Panc1 (cell line): ENCODE results near the gene CERS1. TPM values are rescaled to one million over a fixed set of nuclear protein-coding genes. Genes with fewer than 3 reads are reported as not detected.

Experiments
- ATAC-seq: fragments of 200-7000 bp; cut with Tn5 transposase; 2 replicates; pipeline ENCODE4 v1.9.1; 2020; ENCODE audit warnings: mild to moderate bottlenecking, moderate library complexity
- BruUV-seq: library from RNA; stranded (reverse); fragments of 400-500 nt; replicated peaks from 2 replicates; lab custom pipeline; 2021; lab: Mats Ljungman, UMichigan
- CTCF ChIA-PET: fragments of 300-600 bp; sonication (Branson Sonifier 250); formaldehyde crosslinking; loops from one replicate; lab custom pipeline; 2022; ENCODE audit warnings: antibody characterized with exemption; lab: Charles Lee
- POLR2A ChIA-PET: fragments of 300-600 bp; sonication (Branson Sonifier 250); formaldehyde crosslinking; loops from one replicate; lab custom pipeline; 2022; ENCODE audit warnings: antibody characterized with exemption; lab: Charles Lee
- DNase-seq: peaks from one replicate; pipeline ENCODE4 v3.0.0-alpha.2; 2010; ENCODE audit warnings: low read depth, low spot score
- H3K27ac ChIP-seq: 2 replicates; pipeline ENCODE4 v1.5.1; 2011; ENCODE audit warnings: mild to moderate bottlenecking, low read length, inconsistent platforms
- H3K27me3 ChIP-seq: fragments of 200-500 bp; sonication (Bioruptor generic); 2 replicates; pipeline ENCODE4 v1.6.0; 2014; ENCODE audit warnings: low read length, inconsistent platforms; ENCODE audit not compliant: control insufficient read depth, insufficient read depth
- H3K36me3 ChIP-seq: fragments of 200-500 bp; sonication (Bioruptor generic); 2 replicates; pipeline ENCODE4 v1.5.1; 2014; ENCODE audit warnings: inconsistent platforms, mild to moderate bottlenecking, low read length, moderate library complexity; ENCODE audit not compliant: control insufficient read depth, insufficient read depth
- H3K4me1 ChIP-seq: 2 replicates; pipeline ENCODE4 v1.5.1; 2011; ENCODE audit warnings: inconsistent platforms, mild to moderate bottlenecking, low read length, moderate library complexity; ENCODE audit not compliant: control insufficient read depth, insufficient read depth
- H3K4me3 ChIP-seq, 2 experiments: 2 replicates each; pipeline ENCODE4 v1.5.1; 2011 to 2012; ENCODE audit warnings: low read depth in 2 of 2, low read length in 2 of 2, mild to moderate bottlenecking in 2 of 2, inconsistent platforms in 1 of 2, moderate library complexity in 1 of 2
- H3K9me3 ChIP-seq: fragments of 200-500 bp; sonication (Bioruptor generic); 2 replicates; pipeline ENCODE4 v1.5.1; 2014; ENCODE audit warnings: low read depth, mild to moderate bottlenecking, inconsistent platforms, low read length, moderate library complexity; ENCODE audit not compliant: control insufficient read depth, insufficient read depth
- POLR2AphosphoS5 ChIP-seq: IDR thresholded peaks from 2 replicates; pipeline ENCODE4 v1.6.1; 2012; ENCODE audit warnings: mild to moderate bottlenecking, low read depth, low read length, moderate library complexity
- REST ChIP-seq, 2 experiments: IDR thresholded peaks; 2 replicates each; pipeline ENCODE4 v1.6.1; 2011 to 2012; ENCODE audit warnings: low read depth in 2 of 2, control low read depth in 1 of 2, low read length in 1 of 2, mild to moderate bottlenecking in 1 of 2, moderate library complexity in 1 of 2; ENCODE audit not compliant: insufficient read depth in 1 of 2
- SIN3A ChIP-seq: IDR thresholded peaks from 2 replicates; pipeline ENCODE4 v1.6.1; 2012; ENCODE audit warnings: low read depth, mild to moderate bottlenecking, low read length, moderate library complexity, borderline replicate concordance; ENCODE audit not compliant: insufficient read depth
- TCF7L2 ChIP-seq: IDR thresholded peaks from 2 replicates; pipeline ENCODE4 v1.6.1; 2011; ENCODE audit warnings: mild to moderate bottlenecking, low read depth, low read length, inconsistent platforms
- in situ Hi-C: cut with HindIII; loops from 2 replicates; pipeline ENCODE4 v1.10.0; 2016; ENCODE audit warnings: low sequenced_read_pairs, low pct_unique_long_range_greater_than_20kb
- intact Hi-C: fragments of 100-400 bp; cut with micrococcal nuclease; formaldehyde crosslinking; loops from one replicate; pipeline ENCODE4 v1.10.0; 2022; ENCODE audit not compliant: unreplicated experiment
- total RNA-seq: library from RNA; stranded (reverse); gene quantifications from one replicate; pipeline ENCODE4 v1.2.1, GENCODE V29; 2021; ENCODE audit not compliant: unreplicated experiment
- TF ChIP-seq, protein P1 (sequence below): fragments of 450-650 bp; IDR thresholded peaks from 2 replicates; pipeline ENCODE4 v1.5.1; 2017; ENCODE audit warnings: mild to moderate bottlenecking

Gene CERS1
- total RNA-seq, 1 experiment from 2014 or later = 4.5 TPM

GRCh38 chr19:18848878-18849661, 46.9 kb downstream of the CERS1 start:
- TSS peak; percentile 30 for BruUV-seq
- Histone ChIP-seq H3K4me3 (no peak overlapping the region), H3K36me3 (no peaks in the 10 kb centered on the region; the same call in 1 of the 2 replicates), H3K4me1 (no peaks in the 10 kb centered on the region), H3K9me3 (no peaks in the 10 kb centered on the region), H3K27ac (no peak overlapping the region), H3K27me3 (no peaks in the 10 kb centered on the region)
- intact Hi-C loops = loop anchor here (5.0 to 10.0 kb wide), 2 partner anchors 64 to 257 kb away; no protein-coding TSS in a partner anchor
- ChIA-PET POLR2A (no interaction called here), CTCF (no interaction called here)
- in situ Hi-C loops = no loop called here
- DNase-seq = no peak
- ATAC-seq = no peak
- TF ChIP-seq SIN3A (no peak), REST (IDR thresholded peaks at IDR 0.05; ENCODE audit: insufficient read depth in 1 of 2, low read depth in 2 of 2, low read length in 1 of 2) (no peak), TCF7L2 (no peak), POLR2AphosphoS5 (no peak)
- TF ChIP-seq, protein P1, sequence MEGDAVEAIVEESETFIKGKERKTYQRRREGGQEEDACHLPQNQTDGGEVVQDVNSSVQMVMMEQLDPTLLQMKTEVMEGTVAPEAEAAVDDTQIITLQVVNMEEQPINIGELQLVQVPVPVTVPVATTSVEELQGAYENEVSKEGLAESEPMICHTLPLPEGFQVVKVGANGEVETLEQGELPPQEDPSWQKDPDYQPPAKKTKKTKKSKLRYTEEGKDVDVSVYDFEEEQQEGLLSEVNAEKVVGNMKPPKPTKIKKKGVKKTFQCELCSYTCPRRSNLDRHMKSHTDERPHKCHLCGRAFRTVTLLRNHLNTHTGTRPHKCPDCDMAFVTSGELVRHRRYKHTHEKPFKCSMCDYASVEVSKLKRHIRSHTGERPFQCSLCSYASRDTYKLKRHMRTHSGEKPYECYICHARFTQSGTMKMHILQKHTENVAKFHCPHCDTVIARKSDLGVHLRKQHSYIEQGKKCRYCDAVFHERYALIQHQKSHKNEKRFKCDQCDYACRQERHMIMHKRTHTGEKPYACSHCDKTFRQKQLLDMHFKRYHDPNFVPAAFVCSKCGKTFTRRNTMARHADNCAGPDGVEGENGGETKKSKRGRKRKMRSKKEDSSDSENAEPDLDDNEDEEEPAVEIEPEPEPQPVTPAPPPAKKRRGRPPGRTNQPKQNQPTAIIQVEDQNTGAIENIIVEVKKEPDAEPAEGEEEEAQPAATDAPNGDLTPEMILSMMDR = no peak

- H3K4me1 ChIP-seq = no peaks in the 10 kb centered on the region
- no peak for ATAC-seq
- intact Hi-C loops = loop anchor here (5.0 to 10.0 kb wide), 2 partner anchors 63 to 256 kb away; no protein-coding TSS in a partner anchor
- POLR2A ChIA-PET = no interaction called here
- TF ChIP-seq, protein P1 = peak; percentile 68
- TF ChIP-seq SIN3A (no peak), TCF7L2 (no peak), POLR2AphosphoS5 (no peak), REST (IDR thresholded peaks at IDR 0.05; ENCODE audit: insufficient read depth in 1 of 2, low read depth in 2 of 2, low read length in 1 of 2) (no peak)
- BruUV-seq = no TSS peak
- H3K9me3 ChIP-seq = no peaks in the 10 kb centered on the region
- no peak overlapping the region for H3K4me3 ChIP-seq
- no peaks in the 10 kb centered on the region for H3K27me3 ChIP-seq
- in situ Hi-C loops = no loop called here
- no peak overlapping the region for H3K27ac ChIP-seq
- CTCF ChIA-PET = interaction anchor here (0.6 to 1.2 kb wide), 7 partner anchors 9 to 292 kb away, joined by 3 to 12 read pairs (median 4); no protein-coding TSS in a partner anchor
- no peak for DNase-seq
- no peaks in the 10 kb centered on the region; the same call in 1 of the 2 replicates for H3K36me3 ChIP-seq
Measured at GRCh38 chr19:18847549-18848463, 48.2 kb downstream of the CERS1 start.
